H1 (cell line): Measurements from ENCODE around the gene PAAF1. TPM values are rescaled to one million over a fixed set of nuclear protein-coding genes. Genes with fewer than 3 reads are reported as not detected.

Source experiments
- CTCF ChIA-PET: fragments of 300-600 bp; sonication (Branson Sonifier 250); formaldehyde crosslinking; loops from one replicate; lab custom pipeline; 2021; ENCODE audit not compliant: partially characterized antibody; lab: Charles Lee
- POLR2A ChIA-PET: fragments of 300-600 bp; sonication (Branson Sonifier 250); formaldehyde crosslinking; loops from one replicate; lab custom pipeline; 2021; ENCODE audit warnings: inconsistent platforms; ENCODE audit not compliant: partially characterized antibody; lab: Charles Lee
- DNase-seq, 2 experiments: peaks; one replicate each; pipeline versions ENCODE4 v3.0.0 to v3.0.0-alpha.2; 2010 to 2022; ENCODE audit warnings: low spot score in 2 of 2, low read depth in 1 of 2, mixed read lengths in 1 of 2
- FAIRE-seq: peaks from 2 replicates; lab custom pipeline; 2011; peaks lifted over from hg19 to GRCh38; lab: Jason Lieb, UNC
- H2AFZ ChIP-seq: 2 replicates; pipeline ENCODE4 v1.8.1; 2012; ENCODE audit warnings: low read length, inconsistent platforms
- H2AK5ac ChIP-seq: 2 replicates; pipeline ENCODE4 v1.6.1; 2013; ENCODE audit warnings: low read depth, low read length
- H2BK120ac ChIP-seq: replicated peaks from 2 replicates; pipeline ENCODE3; 2013; ENCODE audit warnings: low read depth, low read length, inconsistent platforms
- H2BK12ac ChIP-seq: 2 replicates; pipeline ENCODE4 v1.6.1; 2013; ENCODE audit warnings: low read depth, low read length
- H2BK15ac ChIP-seq: 2 replicates; pipeline ENCODE4 v1.6.1; 2013; ENCODE audit warnings: low read length
- H2BK20ac ChIP-seq: 2 replicates; pipeline ENCODE4 v1.6.1; 2013; ENCODE audit warnings: low read length
- H2BK5ac ChIP-seq: 2 replicates; pipeline ENCODE4 v1.6.1; 2013; ENCODE audit warnings: low read depth, low read length
- H3K14ac ChIP-seq: 2 replicates; pipeline ENCODE4 v1.6.1; 2013; ENCODE audit warnings: inconsistent platforms; ENCODE audit not compliant: insufficient read length
- H3K18ac ChIP-seq: 2 replicates; pipeline ENCODE4 v1.6.1; 2013; ENCODE audit warnings: low read length; ENCODE audit errors: extremely low read depth
- H3K23ac ChIP-seq: 2 replicates; pipeline ENCODE4 v1.6.1; 2013; ENCODE audit warnings: inconsistent platforms; ENCODE audit not compliant: insufficient read length
- H3K23me2 ChIP-seq: 2 replicates; pipeline ENCODE4 v1.6.1; 2013; ENCODE audit warnings: low read depth, low read length
- H3K27ac ChIP-seq: 2 replicates; pipeline ENCODE4 v1.6.1; 2011; ENCODE audit warnings: low read depth, low read length, inconsistent platforms
- H3K27me3 ChIP-seq, 4 experiments: replicated peaks in 1 of 4; 1 replicate in 1 of 4; 2 replicates in 3 of 4; pipeline versions ENCODE4 v1.6.1 to v1.8.1; 2011 to 2013; ENCODE audit warnings: low read length in 3 of 4, mild to moderate bottlenecking in 3 of 4, inconsistent platforms in 2 of 4, mixed read lengths in 2 of 4, moderate library complexity in 1 of 4; ENCODE audit not compliant: control insufficient read depth in 3 of 4, insufficient read depth in 3 of 4; ENCODE audit errors: extremely low read depth in 1 of 4
- H3K36me3 ChIP-seq, 4 experiments: 2 replicates each; pipeline versions ENCODE4 v1.6.1 to v1.8.1; 2011 to 2013; ENCODE audit warnings: mild to moderate bottlenecking in 4 of 4, low read length in 3 of 4, moderate library complexity in 2 of 4, control low read depth in 1 of 4, inconsistent platforms in 1 of 4; ENCODE audit not compliant: insufficient read depth in 4 of 4, control insufficient read depth in 2 of 4
- H3K4ac ChIP-seq: replicated peaks from 2 replicates; pipeline ENCODE3; 2013; ENCODE audit warnings: low read length, low read depth, mixed read lengths, inconsistent platforms; ENCODE audit not compliant: insufficient read length
- H3K4me1 ChIP-seq, 4 experiments: replicated peaks in 1 of 4; 1 replicate in 1 of 4; 2 replicates in 3 of 4; pipeline versions ENCODE4 v1.6.1 to v1.8.1; 2011 to 2013; ENCODE audit warnings: low read length in 3 of 4, inconsistent platforms in 2 of 4, mixed read lengths in 1 of 4; ENCODE audit not compliant: insufficient read depth in 4 of 4, control insufficient read depth in 3 of 4
- H3K4me2 ChIP-seq, 2 experiments: 2 replicates each; pipeline versions ENCODE4 v1.6.1 to v1.8.1; 2011 to 2013; ENCODE audit warnings: low read depth in 2 of 2, low read length in 2 of 2, control low read depth in 1 of 2, inconsistent platforms in 1 of 2, mild to moderate bottlenecking in 1 of 2; ENCODE audit not compliant: insufficient read depth in 1 of 2
- H3K4me3 ChIP-seq, 4 experiments: fragments of 200-600, 300-600 bp in 1 of 4; sonication (generic), shearing (Covaris generic), sonication (Bioruptor Twin) in 1 of 4; 2 replicates each; pipeline versions ENCODE4 v1.5.1 to v1.8.1; 2011 to 2016; ENCODE audit warnings: low read length in 4 of 4, low read depth in 3 of 4, control low read depth in 2 of 4, inconsistent platforms in 2 of 4, mild to moderate bottlenecking in 2 of 4, mixed read lengths in 1 of 4, moderate library complexity in 1 of 4; ENCODE audit not compliant: insufficient read depth in 2 of 4; ENCODE audit errors: extremely low read depth in 1 of 4
- H3K56ac ChIP-seq: replicated peaks from 2 replicates; pipeline ENCODE3; 2013; ENCODE audit warnings: low read depth, mild to moderate bottlenecking, mixed read lengths, low read length, inconsistent platforms; ENCODE audit not compliant: insufficient read length
- H3K79me1 ChIP-seq: 2 replicates; pipeline ENCODE4 v1.6.1; 2013; ENCODE audit warnings: low read depth, low read length, control low read depth
- H3K79me2 ChIP-seq, 2 experiments: 2 replicates each; pipeline versions ENCODE4 v1.6.1 to v1.8.1; 2012 to 2013; ENCODE audit warnings: low read length in 2 of 2, mild to moderate bottlenecking in 2 of 2, inconsistent platforms in 1 of 2; ENCODE audit not compliant: insufficient read depth in 2 of 2, control insufficient read depth in 1 of 2
- H3K9ac ChIP-seq, 4 experiments: replicated peaks in 1 of 4; 1 replicate in 1 of 4; 2 replicates in 3 of 4; pipeline versions ENCODE4 v1.6.1 to v1.8.1; 2011 to 2013; ENCODE audit warnings: low read depth in 3 of 4, low read length in 3 of 4, control low read depth in 2 of 4, mild to moderate bottlenecking in 2 of 4, moderate library complexity in 2 of 4, inconsistent platforms in 1 of 4; ENCODE audit errors: extremely low read depth in 1 of 4
- H3K9me3 ChIP-seq, 2 experiments: 2 replicates each; pipeline versions ENCODE4 v1.6.1 to v1.8.1; 2012 to 2013; ENCODE audit warnings: mild to moderate bottlenecking in 2 of 2, moderate library complexity in 2 of 2, control low read depth in 1 of 2, inconsistent platforms in 1 of 2, low read depth in 1 of 2, low read length in 1 of 2, mixed read lengths in 1 of 2; ENCODE audit not compliant: insufficient read depth in 2 of 2
- H4K20me1 ChIP-seq, 2 experiments: replicated peaks in 1 of 2; 2 replicates each; pipeline versions ENCODE3 to v1.8.1; 2011 to 2013; ENCODE audit warnings: inconsistent platforms in 2 of 2, low read length in 2 of 2, mild to moderate bottlenecking in 1 of 2; ENCODE audit not compliant: insufficient read depth in 2 of 2, control insufficient read depth in 1 of 2
- H4K5ac ChIP-seq: 2 replicates; pipeline ENCODE4 v1.6.1; 2013; ENCODE audit warnings: low read length, low read depth, mixed read lengths, inconsistent platforms; ENCODE audit not compliant: insufficient read length
- H4K8ac ChIP-seq: 2 replicates; pipeline ENCODE4 v1.8.0; 2013; ENCODE audit warnings: mild to moderate bottlenecking, moderate library complexity, low read length, inconsistent platforms; ENCODE audit not compliant: insufficient read depth; ENCODE audit errors: extremely low read depth
- H4K91ac ChIP-seq: replicated peaks from 2 replicates; pipeline ENCODE3; 2013; ENCODE audit warnings: low read length, mixed read lengths, inconsistent platforms; ENCODE audit not compliant: insufficient read length
- ASH2L ChIP-seq: fragments of 200-600, 300-600 bp; sonication (generic); IDR thresholded peaks from one replicate; pipeline ENCODE4 v1.7.1; 2017; ENCODE audit warnings: low read length
- BRCA1 ChIP-seq: IDR thresholded peaks from 2 replicates; pipeline ENCODE4 v1.6.1; 2012; ENCODE audit warnings: low read depth, low read length, improper control_type of control experiment
- CHD1 ChIP-seq: IDR thresholded peaks from 2 replicates; pipeline ENCODE4 v1.6.1; 2012; ENCODE audit warnings: low read depth, low read length, improper control_type of control experiment
- EP300 ChIP-seq, 2 experiments: IDR thresholded peaks; 1 replicate in 1 of 2; 2 replicates in 1 of 2; pipeline ENCODE4 v1.6.1; 2011 to 2012; ENCODE audit warnings: low read depth in 2 of 2, low read length in 2 of 2, mild to moderate bottlenecking in 2 of 2, borderline replicate concordance in 1 of 2, inconsistent platforms in 1 of 2, moderate library complexity in 1 of 2
- FOSL1 ChIP-seq: IDR thresholded peaks from 2 replicates; pipeline ENCODE4 v1.6.1; 2011; ENCODE audit warnings: mild to moderate bottlenecking, low read depth, low read length, moderate library complexity; ENCODE audit not compliant: insufficient read depth
- GABPA ChIP-seq: IDR thresholded peaks from 2 replicates; pipeline ENCODE4 v1.6.1; 2011; ENCODE audit warnings: mild to moderate bottlenecking, low read length, moderate library complexity, borderline replicate concordance; ENCODE audit not compliant: insufficient read depth
- KDM1A ChIP-seq: fragments of 200-600, 300-600 bp; sonication (generic); IDR thresholded peaks from 2 replicates; pipeline ENCODE4 v1.7.1; 2016; ENCODE audit warnings: mild to moderate bottlenecking, low read length, borderline replicate concordance
- POU5F1 ChIP-seq: IDR thresholded peaks from 2 replicates; pipeline ENCODE4 v1.6.1; 2011; ENCODE audit warnings: low read depth, mild to moderate bottlenecking, low read length, moderate library complexity
- RXRA ChIP-seq: IDR thresholded peaks from 2 replicates; pipeline ENCODE4 v1.6.1; 2011; ENCODE audit warnings: low read depth, mild to moderate bottlenecking, low read length, moderate library complexity; ENCODE audit not compliant: insufficient read depth
- SIRT6 ChIP-seq: IDR thresholded peaks from one replicate; pipeline ENCODE4 v1.7.1; 2012; ENCODE audit warnings: low read length, inconsistent platforms
- SRF ChIP-seq: IDR thresholded peaks from 2 replicates; pipeline ENCODE4 v1.6.1; 2011; ENCODE audit warnings: mild to moderate bottlenecking, low read depth, low read length, moderate library complexity
- SUZ12 ChIP-seq: fragments of 200-600 bp; sonication (generic); IDR thresholded peaks from 2 replicates; pipeline ENCODE4 v1.6.1; 2012; ENCODE audit warnings: mild to moderate bottlenecking, inconsistent platforms, low read length, moderate library complexity, mixed read lengths
- WGBS, 2 experiments: shearing (Covaris generic) in 1 of 2; methylation state at CpG; one replicate each; pipeline versions ENCODE4 v1.1.6 to v1.1.7; 2013 to 2015; ENCODE audit warnings: low lambda C conversion rate in 2 of 2, mixed read lengths in 2 of 2, inconsistent platforms in 1 of 2, low coverage in 1 of 2, missing lambda C conversion rate in 1 of 2; ENCODE audit not compliant: insufficient replicate concordance in 2 of 2, insufficient coverage in 1 of 2, insufficient read length in 1 of 2; ENCODE audit errors: extremely low coverage in 1 of 2, missing lambda C conversion rate in 1 of 2; 5-methylcytosine and 5-hydroxymethylcytosine counted together
- polyA plus RNA-seq, 7 experiments: library from polyadenylated mRNA; depleted of rRNA in 3 of 7; stranded (reverse) in 5 of 7; unstranded in 2 of 7; fragments of >200 nt in 5 of 7; fragments of 200-250 nt in 2 of 7; gene quantifications; 1 replicate in 5 of 7; 2 replicates in 1 of 7; 4 replicates in 1 of 7; pipeline versions ENCODE4 v1.2.1 to v1.2.3, GENCODE V29; 2011 to 2013; ENCODE audit warnings: missing spikeins in 2 of 7, mixed read lengths in 2 of 7
- total RNA-seq: library from RNA; stranded (reverse); fragmentation: NEBNext Ultra II Directional; extraction: Animal tissue kit (Norgen Biotek cat#: 25700); gene quantifications from 2 replicates; pipeline ENCODE4 v1.2.1, GENCODE V29; 2021

The PAAF1 gene
- total and polyA plus RNA-seq, 2 of the 8 experiments (the other 6 are each of a cell fraction or from before 2014, with no cell fraction given): 24.4 to 28.8 TPM

- POLR2A ChIA-PET: interaction anchor here (7.2 kb wide), 1 partner anchor 12 kb away, joined by 55 read pairs; no protein-coding TSS in a partner anchor
- H4K8ac ChIP-seq: no peak overlapping the region
These were observed 17.1 kb upstream of the PAAF1 start for GRCh38 chr11:73859671-73860070.

More at GRCh38 chr11:73859671-73860070, 17.1 kb upstream of the PAAF1 start:
- no peak overlapping the region for H3K14ac ChIP-seq
- no peak overlapping the region for H2BK12ac ChIP-seq
- no peak overlapping the region for H3K18ac ChIP-seq
- no peak overlapping the region for H3K23ac ChIP-seq
- no peak overlapping the region for H2AK5ac ChIP-seq
- peaks cover 0 to 8% (median 6%) of the 10 kb centered on the region in 4 experiments; a peak in 3 of 7 replicates for H3K4me1 ChIP-seq
- no peak overlapping the region for H3K9ac ChIP-seq
- H4K5ac ChIP-seq: no peak overlapping the region
- CTCF ChIA-PET: interaction anchor here (0.8 to 1.3 kb wide), 5 partner anchors 9 to 131 kb away, joined by 3 to 7 read pairs (median 4); no protein-coding TSS in a partner anchor
- no peaks in the 10 kb centered on the region for H3K9me3 ChIP-seq
- no peaks in the 10 kb centered on the region for H3K27me3 ChIP-seq
- FAIRE-seq (no peak), DNase-seq (no peak)
- no peak overlapping the region for H2BK15ac ChIP-seq
- H3K56ac ChIP-seq: no peak overlapping the region
- WGBS, 2 experiments: 91% methylated on average over 2 of the region's 2 CpGs; no CpG with 5 or more reads in 1 of the 2 experiments
- TF ChIP-seq ASH2L (no peak), GABPA (no peak), EP300 (IDR thresholded peaks at IDR 0.05; ENCODE audit: borderline replicate concordance in 1 of 2, low read depth in 2 of 2, low read length in 2 of 2) (no peak), RXRA (no peak), SIRT6 (no peak), SUZ12 (no peak), KDM1A (no peak), SRF (no peak), FOSL1 (no peak), POU5F1 (no peak), BRCA1 (no peak), CHD1 (no peak)
- H2BK20ac ChIP-seq: no peak overlapping the region
- no peak overlapping the region for H2BK5ac ChIP-seq
- no peak overlapping the region for H4K91ac ChIP-seq
- H2AFZ ChIP-seq: no peak overlapping the region
- H3K79me2 ChIP-seq: no peaks in the 10 kb centered on the region
- H3K79me1 ChIP-seq: no peaks in the 10 kb centered on the region
- H4K20me1 ChIP-seq: no peaks in the 10 kb centered on the region
- H3K27ac ChIP-seq: no peak overlapping the region
- no peak overlapping the region for H3K4ac ChIP-seq
- H2BK120ac ChIP-seq: no peak overlapping the region
- no peak overlapping the region for H3K4me2 ChIP-seq
- H3K4me3 ChIP-seq: no peak overlapping the region
- peaks cover 2 to 9% (median 4%) of the 10 kb centered on the region in 4 experiments; a peak in 2 of 8 replicates for H3K36me3 ChIP-seq
- H3K23me2 ChIP-seq: no peaks in the 10 kb centered on the region
